Posterior vena cava (tissue), 2 donors: ENCODE measurements around the gene CHL1. TPM values are rescaled to one million over a fixed set of nuclear protein-coding genes. Genes with fewer than 3 reads are reported as not detected.

Experiments used
- DNase-seq: peaks from one replicate; pipeline ENCODE4 v3.0.0-alpha.2; 2020; ENCODE audit warnings: low spot score
- intact Hi-C, 2 donors: fragments of 100-400 bp; cut with DNase I; formaldehyde crosslinking; loops; one replicate each; pipeline versions ENCODE4 v1.14.1 to v1.14.2; 2022 to 2023
- long read RNA-seq, 2 donors: library from polyadenylated mRNA; unstranded; transcript quantifications; one replicate each; pipeline ENCODE4 v2.0.0, GENCODE V29; 2020 to 2021
- total RNA-seq, 2 donors: library from RNA; stranded (reverse); fragmentation: NEBNext Ultra II Directional; extraction: Animal tissue kit (Norgen Biotek cat#: 25700); gene quantifications; one replicate each; pipeline ENCODE4 v1.2.1, GENCODE V29; 2021
- donor health status: DM: yes; HTN: yes; CAD: no.
- donor health status: DM: yes; HTN: yes; CAD: no.

The CHL1 gene, protein sequence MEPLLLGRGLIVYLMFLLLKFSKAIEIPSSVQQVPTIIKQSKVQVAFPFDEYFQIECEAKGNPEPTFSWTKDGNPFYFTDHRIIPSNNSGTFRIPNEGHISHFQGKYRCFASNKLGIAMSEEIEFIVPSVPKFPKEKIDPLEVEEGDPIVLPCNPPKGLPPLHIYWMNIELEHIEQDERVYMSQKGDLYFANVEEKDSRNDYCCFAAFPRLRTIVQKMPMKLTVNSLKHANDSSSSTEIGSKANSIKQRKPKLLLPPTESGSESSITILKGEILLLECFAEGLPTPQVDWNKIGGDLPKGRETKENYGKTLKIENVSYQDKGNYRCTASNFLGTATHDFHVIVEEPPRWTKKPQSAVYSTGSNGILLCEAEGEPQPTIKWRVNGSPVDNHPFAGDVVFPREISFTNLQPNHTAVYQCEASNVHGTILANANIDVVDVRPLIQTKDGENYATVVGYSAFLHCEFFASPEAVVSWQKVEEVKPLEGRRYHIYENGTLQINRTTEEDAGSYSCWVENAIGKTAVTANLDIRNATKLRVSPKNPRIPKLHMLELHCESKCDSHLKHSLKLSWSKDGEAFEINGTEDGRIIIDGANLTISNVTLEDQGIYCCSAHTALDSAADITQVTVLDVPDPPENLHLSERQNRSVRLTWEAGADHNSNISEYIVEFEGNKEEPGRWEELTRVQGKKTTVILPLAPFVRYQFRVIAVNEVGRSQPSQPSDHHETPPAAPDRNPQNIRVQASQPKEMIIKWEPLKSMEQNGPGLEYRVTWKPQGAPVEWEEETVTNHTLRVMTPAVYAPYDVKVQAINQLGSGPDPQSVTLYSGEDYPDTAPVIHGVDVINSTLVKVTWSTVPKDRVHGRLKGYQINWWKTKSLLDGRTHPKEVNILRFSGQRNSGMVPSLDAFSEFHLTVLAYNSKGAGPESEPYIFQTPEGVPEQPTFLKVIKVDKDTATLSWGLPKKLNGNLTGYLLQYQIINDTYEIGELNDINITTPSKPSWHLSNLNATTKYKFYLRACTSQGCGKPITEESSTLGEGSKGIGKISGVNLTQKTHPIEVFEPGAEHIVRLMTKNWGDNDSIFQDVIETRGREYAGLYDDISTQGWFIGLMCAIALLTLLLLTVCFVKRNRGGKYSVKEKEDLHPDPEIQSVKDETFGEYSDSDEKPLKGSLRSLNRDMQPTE (N-terminal part only)
- total RNA-seq, result 1 to 10 TPM; 4.9 to 7.8 TPM
- long read RNA-seq, donor 1, result 0 reads
- long read RNA-seq, donor 2, partial matches to known transcripts, result 0 of 2 reads
- long read RNA-seq, donor 2, other reads (novel, unspliced or antisense), result 2 of 2 reads

DNA sequence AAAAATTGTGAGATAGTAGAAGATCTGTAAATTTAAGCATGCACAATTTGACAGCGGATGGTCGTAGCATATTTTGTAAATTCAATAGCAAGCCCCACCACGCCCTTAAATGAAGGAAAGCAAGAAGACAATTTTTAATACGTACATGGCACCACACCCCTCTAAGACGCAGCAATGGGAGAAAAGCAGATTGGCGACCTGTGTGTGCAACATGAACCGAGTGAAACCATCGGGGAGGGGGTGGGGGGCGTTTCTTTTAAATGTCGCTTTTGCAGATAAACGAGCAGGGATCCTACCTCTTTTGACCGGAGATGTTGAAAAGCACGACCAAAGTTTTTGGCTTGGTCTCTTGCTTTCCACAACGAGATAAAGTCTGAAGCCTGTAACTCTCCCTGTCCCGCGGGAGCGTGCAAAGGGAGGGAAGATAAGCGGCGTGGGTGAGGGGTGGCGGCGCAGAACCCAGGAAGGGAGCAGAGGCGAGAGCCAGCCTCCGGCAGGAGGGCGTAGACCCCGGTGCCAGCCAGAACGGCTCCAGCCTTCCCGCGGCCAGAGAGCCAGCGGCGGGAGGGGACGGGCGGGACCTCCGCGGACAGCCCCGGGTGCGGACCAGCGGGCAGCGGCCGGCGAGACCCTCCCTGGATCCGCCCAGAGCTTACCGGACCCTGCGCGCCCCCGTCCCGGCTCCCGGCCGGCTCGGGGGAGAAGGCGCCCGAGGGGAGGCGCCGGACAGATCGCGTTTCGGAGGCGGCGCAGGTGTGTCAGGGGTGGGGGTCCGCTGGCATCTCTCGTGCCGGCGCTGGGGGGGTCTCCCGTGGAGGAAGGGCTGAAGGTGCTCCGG, at the start of gene CHL1:
Gene CHL1 (plus strand): TSS at position 453 of the 838 bp plus-strand sequence. CDS start 123,014 bp downstream, outside the sequence.
- no peak for DNase-seq
- intact Hi-C loops, result no loop called here

DNA sequence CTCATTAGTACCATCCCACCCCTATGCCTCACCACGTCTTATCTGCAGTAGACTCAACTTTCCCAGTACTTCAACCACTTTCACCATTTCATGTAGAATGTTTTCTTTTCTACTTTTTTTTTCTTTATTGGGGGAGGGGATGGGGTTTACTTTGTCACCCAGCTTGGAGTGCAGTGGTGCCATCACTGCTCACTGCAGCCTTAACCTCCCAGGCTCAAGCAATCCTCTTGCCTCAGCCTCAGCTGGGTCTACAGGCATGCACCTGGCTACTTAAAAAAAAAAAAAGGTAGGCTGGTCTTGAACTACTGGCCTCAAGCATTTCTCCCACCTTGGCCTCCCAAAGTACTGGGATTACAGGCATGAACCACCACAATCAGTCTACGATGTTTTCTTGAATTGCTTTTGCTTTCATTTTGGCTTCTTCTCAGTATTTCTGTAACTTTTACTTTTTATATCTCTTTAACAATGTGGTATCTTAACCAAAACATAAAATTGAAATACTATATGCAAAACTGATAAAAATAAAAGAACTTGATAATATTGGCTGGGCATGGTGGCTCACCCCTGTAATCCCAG, 44.9 kb upstream of the CHL1 start:
- intact Hi-C loops, result no loop called here
- DNase-seq, result no peak

DNA sequence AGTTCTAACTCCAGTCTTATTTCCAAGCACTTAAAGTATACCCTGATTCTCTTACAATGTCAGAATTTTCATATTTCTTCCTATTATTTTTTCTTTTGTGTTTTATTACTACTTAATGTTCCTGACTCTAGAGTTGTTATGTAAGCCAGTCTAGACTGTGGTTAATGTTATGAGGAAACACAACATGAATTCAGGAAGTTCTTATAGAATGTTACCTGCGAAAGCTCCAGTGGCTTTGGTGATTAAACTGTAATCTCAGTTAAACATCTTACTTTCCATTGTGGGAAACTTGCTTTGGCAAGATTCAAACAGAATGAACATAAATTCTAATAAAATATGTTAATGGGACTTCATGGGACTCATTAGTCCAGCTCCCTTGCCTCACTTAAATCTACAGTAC, 36.6 kb upstream of the CHL1 start:
- intact Hi-C loops, result no loop called here
- DNase-seq, result no peak

DNA sequence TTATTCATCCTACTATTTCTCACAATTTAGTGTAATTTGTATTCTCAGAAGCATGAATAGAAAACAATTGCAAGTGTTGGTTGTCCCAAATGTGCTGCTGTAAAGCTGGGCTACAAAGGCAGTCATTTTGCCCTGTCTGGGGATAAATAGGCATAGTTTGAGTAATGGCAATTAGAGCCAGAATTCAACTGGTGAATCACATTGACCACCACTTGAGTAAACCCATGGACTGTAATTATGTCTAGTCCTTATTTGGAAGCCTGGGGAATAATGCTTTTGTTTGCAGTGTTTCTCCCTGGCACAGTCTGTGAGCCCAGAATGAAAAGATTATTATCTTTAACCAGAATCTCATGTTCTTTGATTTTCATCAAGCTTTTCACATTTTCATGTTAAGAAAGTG, 30.5 kb upstream of the CHL1 start:
- intact Hi-C loops, result no loop called here
- no peak for DNase-seq

DNA sequence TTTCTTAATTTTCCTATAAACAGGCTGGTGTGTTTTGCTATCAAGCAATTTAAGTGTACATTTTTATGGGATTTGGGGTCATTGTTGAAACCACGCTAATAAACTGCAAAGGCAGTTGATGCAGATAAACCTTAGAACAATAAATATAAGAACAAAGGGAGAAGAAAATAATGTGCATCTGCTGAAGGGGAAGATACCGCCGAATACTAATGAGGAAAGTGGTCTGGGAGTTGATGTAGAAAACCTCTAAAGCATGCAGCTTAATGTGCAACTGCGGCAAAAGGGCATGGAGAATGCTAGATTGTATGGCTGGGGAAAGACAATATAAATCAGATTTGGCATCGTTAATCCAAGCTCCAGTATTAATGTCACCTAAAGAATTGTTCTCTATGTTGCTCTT, 29.8 kb upstream of the CHL1 start:
- DNase-seq, result no peak
- intact Hi-C loops, result no loop called here

DNA sequence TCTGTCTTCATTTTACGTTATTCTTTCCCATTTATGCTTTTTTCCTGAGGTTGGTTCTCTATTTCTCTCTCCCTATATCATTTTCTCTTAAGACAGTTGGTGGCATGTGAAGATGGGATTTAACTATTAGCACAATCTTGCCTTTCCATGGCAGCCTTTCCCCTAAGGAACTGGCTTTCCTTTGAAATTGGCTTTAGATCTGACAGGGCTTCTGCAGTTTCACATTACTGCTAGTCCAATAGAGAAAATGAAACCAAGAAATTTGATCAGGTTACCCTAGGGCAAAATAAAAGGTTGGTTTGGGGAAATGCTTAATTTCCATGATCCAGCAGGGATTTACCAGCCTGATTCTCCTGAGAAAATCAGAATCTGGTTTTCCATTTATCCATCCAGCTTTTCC, 22.7 kb upstream of the CHL1 start:
- intact Hi-C loops, result no loop called here
- no peak for DNase-seq

DNA sequence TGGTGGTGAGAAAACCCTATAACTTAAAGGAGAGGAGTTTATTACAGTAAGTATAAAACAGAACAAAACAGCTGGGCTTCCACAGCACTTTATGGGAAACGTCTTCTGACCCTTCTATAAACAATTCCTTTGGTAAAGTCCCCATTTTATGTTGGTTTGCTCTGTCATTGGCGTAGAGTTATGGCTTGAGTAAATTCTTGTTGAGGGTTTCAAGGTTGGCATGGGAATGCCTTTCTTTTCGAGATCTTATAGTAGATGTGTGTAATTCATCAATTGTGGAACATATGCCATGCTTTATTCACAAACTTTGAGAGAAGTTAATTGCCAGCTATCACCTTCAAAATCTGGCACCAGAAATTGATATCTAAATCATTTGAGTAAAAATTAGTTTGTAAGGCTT, 11.6 kb upstream of the CHL1 start:
- intact Hi-C loops, result no loop called here
- no peak for DNase-seq

DNA sequence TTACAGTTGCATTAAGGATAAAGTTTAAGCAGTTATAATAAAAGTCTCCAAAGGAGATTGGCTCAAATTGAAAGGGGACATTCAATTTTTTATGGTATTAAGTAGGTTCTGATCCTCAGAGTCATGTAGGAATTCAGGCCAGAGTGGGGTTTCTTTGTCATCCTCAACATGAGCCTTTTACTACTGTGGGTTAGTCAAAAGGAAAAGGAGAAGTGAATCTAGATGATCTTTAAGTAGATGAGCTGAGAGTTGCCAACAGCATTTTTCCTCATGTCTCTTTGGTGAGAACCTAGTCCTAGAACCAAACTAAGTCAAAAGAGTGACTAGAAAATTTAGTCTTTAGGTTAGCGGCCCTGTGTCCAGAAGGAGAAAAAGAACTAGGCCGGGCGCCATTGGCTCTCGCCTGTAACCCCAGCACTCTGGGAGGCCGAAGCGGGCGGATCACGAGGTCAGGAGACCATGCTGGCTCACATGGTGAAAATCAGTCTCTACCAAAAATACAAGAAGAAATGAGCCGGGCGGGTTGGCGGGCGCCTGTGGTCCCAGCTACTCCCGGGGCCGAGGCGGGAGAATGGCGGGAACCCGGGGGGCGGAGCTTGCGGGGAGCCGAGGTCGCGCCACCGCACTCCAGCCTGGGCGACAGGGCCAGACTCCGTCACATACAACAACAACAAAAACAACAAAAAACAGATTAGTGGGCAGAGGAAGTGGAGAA, 4.2 kb upstream of the CHL1 start:
- DNase-seq, result peak; percentile 66
- intact Hi-C loops, result no loop called here

DNA sequence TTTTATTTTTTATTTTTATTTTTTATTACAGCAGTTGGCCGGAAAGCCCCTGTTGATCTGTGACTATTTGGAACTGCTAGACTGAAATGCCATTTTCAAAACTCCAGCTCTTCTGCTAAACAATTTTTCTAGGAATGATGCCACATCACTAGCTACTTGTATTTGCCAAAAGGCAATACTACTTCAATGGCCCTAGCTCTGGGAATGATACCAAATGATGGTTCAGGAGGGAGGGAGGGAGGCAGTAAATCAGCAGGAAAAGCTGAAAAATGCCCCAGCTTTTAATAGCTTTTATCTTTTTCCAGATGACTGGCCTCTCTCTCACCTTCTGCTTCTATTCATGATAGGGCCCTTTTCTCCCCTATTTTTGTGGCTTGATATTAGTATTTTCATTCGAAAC, 2.6 kb upstream of the CHL1 start:
- DNase-seq, result no peak
- intact Hi-C loops, result no loop called here

DNA sequence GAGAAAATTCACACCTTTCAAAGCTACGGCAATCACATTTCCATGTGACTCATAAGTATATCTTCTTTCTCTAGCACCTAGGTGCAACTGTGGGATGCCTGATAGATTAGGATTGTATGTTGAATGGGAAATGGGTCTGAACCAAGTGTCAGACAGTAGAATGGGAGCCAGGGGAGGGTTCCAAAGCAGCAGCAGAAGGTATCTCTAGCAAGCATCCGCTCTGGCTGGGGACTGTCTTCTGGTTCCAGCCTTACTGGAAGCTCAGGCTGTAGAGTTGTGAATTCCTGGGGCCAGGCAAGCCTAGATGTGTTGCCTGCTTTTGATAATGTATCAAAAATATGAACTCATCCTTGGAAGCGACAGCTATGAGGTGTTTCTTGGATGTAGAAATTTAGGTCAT, 2.1 kb upstream of the CHL1 start:
- intact Hi-C loops, result no loop called here
- DNase-seq, result no peak

DNA sequence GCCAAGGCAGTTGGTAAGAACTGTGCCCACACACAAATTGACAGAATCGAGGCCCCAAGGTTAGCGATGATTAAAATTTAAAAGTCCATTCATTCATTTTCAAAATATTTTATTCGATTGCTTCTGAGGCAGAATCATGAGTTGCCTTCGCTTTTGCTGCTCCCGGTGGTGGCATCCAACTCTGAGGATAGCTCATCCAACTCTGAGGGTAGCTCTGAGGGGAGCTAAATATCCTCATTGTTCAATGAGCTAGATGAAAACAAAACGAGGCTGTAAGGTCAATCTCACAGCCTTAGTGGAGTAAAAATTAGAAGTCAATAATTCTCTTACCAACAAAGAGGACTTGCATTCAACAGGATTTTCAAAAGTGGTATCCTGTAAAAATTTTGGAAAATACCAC, 897 bp upstream of the CHL1 start:
- DNase-seq, result no peak
- intact Hi-C loops, result no loop called here

DNA sequence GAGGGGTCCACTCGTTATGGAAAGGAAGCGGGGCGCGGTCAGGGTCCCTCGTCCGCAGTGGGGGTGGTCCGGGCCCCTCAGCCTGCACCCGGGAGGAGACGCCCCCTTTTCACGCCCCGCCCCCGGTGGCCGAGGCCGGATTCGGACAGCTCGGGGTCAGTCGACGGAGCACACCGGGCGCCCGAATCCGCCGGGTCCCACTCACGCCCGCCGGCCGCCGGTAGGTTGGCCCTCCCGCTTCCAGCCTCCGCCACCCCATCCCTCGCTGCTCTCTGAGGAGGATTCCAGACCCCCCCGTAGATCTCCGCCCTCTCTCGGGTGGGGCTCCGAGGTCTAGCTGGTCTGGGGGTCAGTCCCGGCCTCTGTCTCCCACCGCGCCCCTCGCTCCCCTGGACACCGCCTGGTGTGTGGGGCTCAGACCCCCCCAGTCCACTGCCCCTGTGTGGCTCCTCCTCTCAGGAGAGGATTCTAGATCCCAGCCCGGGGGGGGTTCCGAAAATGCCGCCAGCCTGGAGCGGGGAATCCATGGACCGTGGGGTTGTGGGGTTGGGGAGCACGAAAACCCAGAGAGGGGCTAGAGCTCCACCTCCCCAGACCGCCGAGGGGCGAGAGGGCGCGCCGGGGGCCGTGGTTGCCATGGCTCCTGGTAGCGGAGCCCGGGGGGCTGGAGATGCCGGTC, 725 bp downstream of the CHL1 start:
- intact Hi-C loops, result no loop called here
- peak; percentile 76 for DNase-seq

DNA sequence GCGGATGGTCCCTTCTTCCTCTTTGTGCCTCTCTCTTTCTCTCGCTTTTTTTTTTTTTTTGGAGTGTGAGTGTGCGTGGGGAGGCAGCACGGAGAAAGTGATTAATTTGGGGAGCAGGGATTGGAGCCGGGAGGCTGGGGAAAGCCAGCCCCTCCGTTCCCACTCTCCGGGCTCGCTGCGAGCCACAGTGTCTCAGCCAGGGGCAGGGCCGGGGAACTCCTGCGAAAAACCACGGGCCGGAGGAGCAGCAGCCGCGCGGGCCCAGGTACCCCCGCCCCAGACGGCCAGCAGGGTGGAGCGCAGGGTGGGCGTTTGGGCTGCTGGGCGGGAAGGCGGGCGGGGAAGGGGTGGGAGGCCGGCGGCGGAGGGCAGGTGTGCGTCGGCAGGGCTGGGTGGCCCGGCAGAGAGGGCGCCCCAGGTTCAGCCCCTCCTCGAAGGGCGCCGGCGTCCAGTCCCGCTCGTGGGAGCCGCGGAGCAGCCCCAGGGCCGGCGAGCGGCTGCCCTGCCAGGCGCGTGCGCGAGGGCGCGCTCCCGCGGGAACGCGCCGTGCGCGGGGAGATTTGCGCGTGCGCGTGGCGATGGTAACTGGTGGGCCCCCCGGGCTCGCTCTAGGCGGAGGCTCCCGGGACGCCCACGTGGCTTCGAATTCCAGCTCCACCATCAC, 1.4 kb downstream of the CHL1 start:
- intact Hi-C loops, result no loop called here
- peak; percentile 63 for DNase-seq

DNA sequence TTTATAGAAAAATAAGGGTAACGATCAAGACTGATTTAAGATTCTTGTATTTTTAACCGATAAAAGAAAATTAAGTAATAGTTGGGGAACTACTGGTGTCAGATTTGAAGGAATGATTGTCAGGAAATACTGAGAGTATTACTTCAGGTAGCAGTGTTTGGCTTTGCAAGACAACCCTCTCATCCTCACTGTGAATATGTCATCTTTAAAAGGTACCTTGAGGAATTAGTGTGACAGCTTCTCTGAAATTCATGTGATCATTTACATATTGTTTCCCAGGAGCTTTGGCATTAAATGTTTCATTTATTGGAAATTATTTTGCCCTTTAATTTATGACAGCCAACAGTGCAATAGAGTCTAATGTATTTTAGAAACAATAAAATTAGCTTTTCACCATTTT, 3.3 kb downstream of the CHL1 start:
- intact Hi-C loops, result no loop called here
- DNase-seq, result no peak

DNA sequence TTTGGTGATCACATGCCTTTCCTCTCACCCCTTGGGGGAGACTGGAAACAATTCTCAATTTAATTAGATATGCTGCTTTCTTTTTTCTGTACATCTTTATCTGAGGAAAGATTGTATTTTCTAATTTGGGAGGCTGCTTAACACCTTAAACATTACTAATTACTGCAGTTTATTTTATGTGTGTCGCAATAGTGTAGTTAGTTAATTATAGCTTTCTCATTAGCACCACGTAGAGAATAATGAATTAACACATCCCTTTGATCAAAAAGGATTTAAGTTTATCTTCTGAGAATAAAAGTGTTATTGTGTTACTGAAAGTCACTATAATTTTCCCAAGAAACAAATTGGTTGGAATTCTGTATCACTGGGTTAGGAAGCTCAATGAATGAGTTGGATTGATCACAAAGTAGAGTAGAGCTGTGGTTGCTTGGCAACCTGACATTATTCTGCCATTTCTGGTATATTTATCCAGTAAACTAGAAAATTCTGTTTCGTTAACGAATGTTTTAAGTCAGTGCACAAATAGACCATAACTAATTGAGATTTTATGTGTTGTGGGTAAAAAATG, 4.3 kb downstream of the CHL1 start:
- DNase-seq, result no peak
- intact Hi-C loops, result no loop called here

DNA sequence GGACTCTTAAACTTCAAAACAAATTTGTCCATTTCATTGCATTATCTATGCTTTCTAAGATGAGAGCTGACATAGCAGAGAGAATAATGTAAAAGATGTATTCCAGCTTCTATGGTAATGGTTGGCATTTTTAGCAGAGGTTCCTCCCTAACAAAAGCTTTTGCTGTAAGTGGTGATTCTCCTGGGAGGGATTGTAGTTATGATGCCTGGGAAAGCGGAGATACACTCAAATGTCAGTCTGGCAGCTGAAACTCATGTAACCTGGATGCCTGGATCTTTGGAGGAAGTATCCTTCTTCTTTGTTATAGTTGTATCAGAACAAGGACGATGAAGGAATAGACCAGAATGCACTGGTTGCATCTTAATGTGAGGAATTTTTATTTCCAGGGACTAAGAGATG, 7.5 kb downstream of the CHL1 start:
- intact Hi-C loops, result no loop called here
- DNase-seq, result no peak

DNA sequence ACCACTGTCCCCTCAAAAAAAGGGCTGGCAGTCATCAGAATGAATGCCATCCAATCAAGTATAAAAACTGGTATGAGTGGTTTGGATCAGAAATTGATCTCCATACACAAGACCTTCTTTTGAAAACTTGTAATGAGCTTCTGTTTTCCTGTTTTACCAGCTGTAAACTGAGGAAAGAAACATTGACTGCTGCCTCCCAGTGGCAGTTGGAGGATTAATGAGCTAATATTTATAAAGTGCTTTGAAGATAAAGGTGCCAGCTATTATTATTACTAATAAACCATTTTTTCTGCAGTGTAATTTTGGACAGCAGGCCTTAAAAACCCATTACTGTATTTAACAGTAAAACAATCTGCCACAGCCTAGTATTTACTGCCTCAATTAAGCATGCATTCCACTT, 11.4 kb downstream of the CHL1 start:
- intact Hi-C loops, result no loop called here

More for the DNA sequence above, 11.4 kb downstream of the CHL1 start:
- DNase-seq, result no peak
